ENCODE measurements around the gene CYP2A7. TPM values are rescaled to one million over a fixed set of nuclear protein-coding genes. Genes with fewer than 3 reads are reported as not detected.
"Not testable (repeated sequence)": the region's sequence is repeated elsewhere in the genome, so short reads cannot be mapped to it uniquely, and the experiment has no call there.

Gene CYP2A7
- total RNA-seq, 2 donors from 2014 or later, result not detected

DNA sequence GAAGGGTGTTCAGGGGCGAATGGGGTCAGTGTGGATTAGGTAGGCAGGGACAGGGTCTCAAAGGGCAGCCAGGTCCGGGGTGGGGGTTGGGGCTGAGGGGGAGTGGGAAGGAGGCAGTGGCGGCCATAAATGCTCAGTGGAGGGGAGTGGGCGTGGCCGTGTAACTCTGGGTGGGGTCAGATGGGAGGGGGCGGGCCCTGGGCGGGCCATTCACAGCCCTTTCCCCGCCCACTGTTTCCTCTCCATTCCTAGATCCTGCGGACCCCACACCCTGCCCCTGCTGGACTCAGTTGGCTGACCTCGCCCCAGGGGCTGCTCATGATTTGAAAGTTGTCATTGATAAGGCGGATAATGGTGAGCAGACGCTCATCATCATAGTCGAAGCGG, 55.7 kb downstream of the CYP2A7 start:
- ATAC-seq; intact Hi-C loops (cut with DNase I, micrococcal nuclease); DNase-seq: not testable (repeated sequence)

- DNase-seq; ATAC-seq; intact Hi-C loops (cut with DNase I, micrococcal nuclease): not testable (repeated sequence)
These were observed 56.5 kb downstream of the CYP2A7 start for GRCh38 chr19:40825460-40826095.

Other genes starting within 250 kb of the CYP2A7 start
- 10 to 100 TPM in 1 of 2 donors, 1 to 10 TPM in 1; 9.6 to 14.5 TPM for gene NUMBL, start 191.6 kb downstream of the CYP2A7 start, total RNA-seq
- gene COQ8B, start 165.3 kb downstream of the CYP2A7 start, total RNA-seq, result 10 to 100 TPM; 28.5 to 41.5 TPM
- 10 to 100 TPM; 24.3 to 24.5 TPM for gene ITPKC, start 165.1 kb downstream of the CYP2A7 start, total RNA-seq
- 10 to 100 TPM; 12.1 to 12.4 TPM for gene ACTMAP, start 131.8 kb downstream of the CYP2A7 start, total RNA-seq
- 10 to 100 TPM; 43.4 to 68.0 TPM for gene SNRPA, start 131.0 kb downstream of the CYP2A7 start, total RNA-seq
- 1 to 10 TPM in 1 of 2 donors, not detected in 1; 1.7 TPM for gene MIA, start 106.7 kb downstream of the CYP2A7 start, total RNA-seq
- gene RAB4B, start 104.0 kb downstream of the CYP2A7 start, total RNA-seq, result 10 to 100 TPM; 65.9 to 67.9 TPM
- 10 to 100 TPM; 95.3 to 96.9 TPM for gene EGLN2, start 83.0 kb downstream of the CYP2A7 start, total RNA-seq
- gene CYP2A6, start 31.8 kb downstream of the CYP2A7 start, total RNA-seq, result not detected
- 1 to 10 TPM; 4.6 to 5.1 TPM for gene CYP2B6, start 109.1 kb upstream of the CYP2A7 start, total RNA-seq
- not detected for gene CYP2A13, start 206.2 kb upstream of the CYP2A7 start, total RNA-seq
- not detected for gene CYP2F1, start 232.2 kb upstream of the CYP2A7 start, total RNA-seq

Measured in left colon (tissue), 2 donors.